ENCODE results near the gene GRM8.
"Not testable (repeated sequence)": the region's sequence is repeated elsewhere in the genome, so short reads cannot be mapped to it uniquely, and the experiment has no call there.

GRM8 gene

GRCh38 chr7:126881315-126881714, 371.4 kb downstream of the GRM8 start:
- TF ChIP-seq, protein P1, sequence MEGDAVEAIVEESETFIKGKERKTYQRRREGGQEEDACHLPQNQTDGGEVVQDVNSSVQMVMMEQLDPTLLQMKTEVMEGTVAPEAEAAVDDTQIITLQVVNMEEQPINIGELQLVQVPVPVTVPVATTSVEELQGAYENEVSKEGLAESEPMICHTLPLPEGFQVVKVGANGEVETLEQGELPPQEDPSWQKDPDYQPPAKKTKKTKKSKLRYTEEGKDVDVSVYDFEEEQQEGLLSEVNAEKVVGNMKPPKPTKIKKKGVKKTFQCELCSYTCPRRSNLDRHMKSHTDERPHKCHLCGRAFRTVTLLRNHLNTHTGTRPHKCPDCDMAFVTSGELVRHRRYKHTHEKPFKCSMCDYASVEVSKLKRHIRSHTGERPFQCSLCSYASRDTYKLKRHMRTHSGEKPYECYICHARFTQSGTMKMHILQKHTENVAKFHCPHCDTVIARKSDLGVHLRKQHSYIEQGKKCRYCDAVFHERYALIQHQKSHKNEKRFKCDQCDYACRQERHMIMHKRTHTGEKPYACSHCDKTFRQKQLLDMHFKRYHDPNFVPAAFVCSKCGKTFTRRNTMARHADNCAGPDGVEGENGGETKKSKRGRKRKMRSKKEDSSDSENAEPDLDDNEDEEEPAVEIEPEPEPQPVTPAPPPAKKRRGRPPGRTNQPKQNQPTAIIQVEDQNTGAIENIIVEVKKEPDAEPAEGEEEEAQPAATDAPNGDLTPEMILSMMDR (conservative IDR thresholded peaks at IDR 0.05; ENCODE audit: low read length), result no peak
- TF ChIP-seq EZH2phosphoT487 (IDR thresholded peaks at IDR 0.05; ENCODE audit: borderline replicate concordance), result no peak

DNA sequence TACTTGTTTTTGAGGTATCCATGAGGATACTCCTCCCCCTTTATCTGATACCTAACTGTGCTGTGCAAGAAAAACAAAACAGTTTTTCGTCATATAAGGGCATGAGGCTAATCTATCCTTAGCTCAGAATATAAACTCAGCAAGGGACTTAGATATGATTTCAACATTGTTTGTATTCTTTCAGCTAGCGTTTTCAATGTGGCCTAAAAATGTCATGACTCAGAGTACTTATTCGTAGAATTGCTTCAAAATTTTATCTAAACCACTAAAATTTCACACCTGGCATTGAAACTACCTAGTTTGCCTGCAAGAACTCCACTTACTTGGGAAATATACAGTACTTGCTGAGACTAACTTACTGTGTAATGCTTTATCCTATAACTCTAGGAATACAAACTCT, 376.2 kb downstream of the GRM8 start:
- not testable (repeated sequence) for H3K9ac ChIP-seq (ENCODE audit: low read depth, low read length, poor library complexity, severe bottlenecking); H3F3A ChIP-seq (ENCODE audit: low read depth); H2AFZ ChIP-seq (ENCODE audit: low read length); H3K27me3 ChIP-seq (ENCODE audit: insufficient read depth, low read length, poor library complexity, severe bottlenecking); H3K4me2 ChIP-seq (ENCODE audit: low read depth, low read length, poor library complexity, severe bottlenecking); H3K9me3 ChIP-seq (ENCODE audit: insufficient read depth, low read depth, low read length); H3K4me3 ChIP-seq (ENCODE audit: low read length, poor library complexity, severe bottlenecking); H3K79me2 ChIP-seq (ENCODE audit: insufficient read depth, low read length); H3K4me1 ChIP-seq (ENCODE audit: insufficient read depth, low read length, poor library complexity, severe bottlenecking); H3K9me2 ChIP-seq (replicated peaks; ENCODE audit: low read depth, low read length); H3K36me3 ChIP-seq (ENCODE audit: insufficient read depth, low read length); H4K20me1 ChIP-seq (ENCODE audit: insufficient read depth, low read length, poor library complexity, severe bottlenecking)

More at GRCh38 chr7:126881315-126881714, 371.4 kb downstream of the GRM8 start:
- Histone ChIP-seq H3F3A (ENCODE audit: low read depth) (no peaks in the 10 kb centered on the region), H3K27me3 (ENCODE audit: insufficient read depth, low read length, poor library complexity, severe bottlenecking) (no peaks in the 10 kb centered on the region), H3K9me3 (ENCODE audit: insufficient read depth, low read depth, low read length) (no peaks in the 10 kb centered on the region), H3K36me3 (ENCODE audit: insufficient read depth, low read length) (no peaks in the 10 kb centered on the region), H2AFZ (ENCODE audit: low read length) (no peak overlapping the region), H3K9ac (ENCODE audit: low read depth, low read length, poor library complexity, severe bottlenecking) (no peak overlapping the region), H3K4me3 (ENCODE audit: low read length, poor library complexity, severe bottlenecking) (no peak overlapping the region), H3K4me1 (ENCODE audit: insufficient read depth, low read length, poor library complexity, severe bottlenecking) (no peaks in the 10 kb centered on the region), H3K4me2 (ENCODE audit: low read depth, low read length, poor library complexity, severe bottlenecking) (no peak overlapping the region), H3K79me2 (ENCODE audit: insufficient read depth, low read length) (no peaks in the 10 kb centered on the region), H4K20me1 (ENCODE audit: insufficient read depth, low read length, poor library complexity, severe bottlenecking) (no peaks in the 10 kb centered on the region), H3K9me2 (replicated peaks; ENCODE audit: low read depth, low read length) (no peaks in the 10 kb centered on the region)

DNA sequence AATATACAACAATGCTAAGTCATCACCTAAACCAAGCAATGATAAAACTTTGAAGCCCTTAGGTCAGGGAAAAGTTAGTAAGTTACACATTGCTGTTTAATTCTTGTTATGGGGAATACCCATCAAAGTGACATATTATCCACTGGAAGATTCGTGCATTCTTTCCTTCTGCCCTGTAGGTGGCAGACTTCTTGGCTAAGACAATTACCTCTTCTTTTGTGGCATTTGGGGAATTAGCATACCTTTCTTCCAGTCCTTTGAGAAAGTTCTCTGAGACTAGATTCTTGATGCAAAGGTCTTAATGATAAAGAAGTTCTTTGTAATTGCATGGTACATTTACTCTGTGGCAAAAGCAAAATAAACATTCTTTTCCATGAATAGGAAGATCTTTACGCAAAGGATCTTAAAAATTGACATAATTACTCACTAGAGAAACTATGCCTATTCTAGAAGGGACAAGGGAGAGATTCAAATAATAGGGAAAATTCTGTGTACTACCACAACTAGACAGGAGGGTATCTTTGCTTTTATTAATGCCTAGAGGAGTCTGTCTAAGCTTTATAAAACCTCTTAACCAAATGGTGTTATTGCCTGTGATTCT, 395.9 kb downstream of the GRM8 start:
- H3K36me3 ChIP-seq (ENCODE audit: insufficient read depth, low read length), result no peaks in the 10 kb centered on the region
- TF ChIP-seq, protein P1 (conservative IDR thresholded peaks at IDR 0.05; ENCODE audit: low read length), result peak; percentile 70
- TF ChIP-seq EZH2phosphoT487 (IDR thresholded peaks at IDR 0.05; ENCODE audit: borderline replicate concordance), result no peak

GRCh38 chr7:126845331-126845730, 407.4 kb downstream of the GRM8 start:
- no peaks in the 10 kb centered on the region for H4K20me1 ChIP-seq (ENCODE audit: insufficient read depth, low read length, poor library complexity, severe bottlenecking)
- H3K4me3 ChIP-seq (ENCODE audit: low read length, poor library complexity, severe bottlenecking), result no peak overlapping the region
- no peaks in the 10 kb centered on the region for H3K9me3 ChIP-seq (ENCODE audit: insufficient read depth, low read depth, low read length)
- H3K27me3 ChIP-seq (ENCODE audit: insufficient read depth, low read length, poor library complexity, severe bottlenecking), result no peaks in the 10 kb centered on the region
- H3K4me2 ChIP-seq (ENCODE audit: low read depth, low read length, poor library complexity, severe bottlenecking), result no peak overlapping the region
- no peaks in the 10 kb centered on the region for H3F3A ChIP-seq (ENCODE audit: low read depth)
- no peak overlapping the region for H2AFZ ChIP-seq (ENCODE audit: low read length)
- H3K36me3 ChIP-seq (ENCODE audit: insufficient read depth, low read length), result no peaks in the 10 kb centered on the region
- H3K9ac ChIP-seq (ENCODE audit: low read depth, low read length, poor library complexity, severe bottlenecking), result no peak overlapping the region
- no peaks in the 10 kb centered on the region for H3K4me1 ChIP-seq (ENCODE audit: insufficient read depth, low read length, poor library complexity, severe bottlenecking)
- no peaks in the 10 kb centered on the region for H3K9me2 ChIP-seq (replicated peaks; ENCODE audit: low read depth, low read length)
- no peaks in the 10 kb centered on the region for H3K79me2 ChIP-seq (ENCODE audit: insufficient read depth, low read length)
- TF ChIP-seq, protein P1 (conservative IDR thresholded peaks at IDR 0.05; ENCODE audit: low read length), result no peak
- TF ChIP-seq EZH2phosphoT487 (IDR thresholded peaks at IDR 0.05; ENCODE audit: borderline replicate concordance), result no peak

More for the DNA sequence above, 395.9 kb downstream of the GRM8 start:
- no peaks in the 10 kb centered on the region for H3K9me2 ChIP-seq (replicated peaks; ENCODE audit: low read depth, low read length)
- H3K9ac ChIP-seq (ENCODE audit: low read depth, low read length, poor library complexity, severe bottlenecking), result no peak overlapping the region
- H3K4me3 ChIP-seq (ENCODE audit: low read length, poor library complexity, severe bottlenecking), result no peak overlapping the region
- H3K79me2 ChIP-seq (ENCODE audit: insufficient read depth, low read length), result no peaks in the 10 kb centered on the region
- H3F3A ChIP-seq (ENCODE audit: low read depth), result no peaks in the 10 kb centered on the region
- no peaks in the 10 kb centered on the region for H3K9me3 ChIP-seq (ENCODE audit: insufficient read depth, low read depth, low read length)
- no peaks in the 10 kb centered on the region for H4K20me1 ChIP-seq (ENCODE audit: insufficient read depth, low read length, poor library complexity, severe bottlenecking)
- H3K4me1 ChIP-seq (ENCODE audit: insufficient read depth, low read length, poor library complexity, severe bottlenecking), result no peaks in the 10 kb centered on the region
- H3K27me3 ChIP-seq (ENCODE audit: insufficient read depth, low read length, poor library complexity, severe bottlenecking), result no peaks in the 10 kb centered on the region
- H3K4me2 ChIP-seq (ENCODE audit: low read depth, low read length, poor library complexity, severe bottlenecking), result no peak overlapping the region
- H2AFZ ChIP-seq (ENCODE audit: low read length), result no peak overlapping the region
